Adrenal gland (tissue), 5 donors: Measurements from ENCODE around the gene CSNK2A3.

Experiments used
- CTCF ChIP-seq, 6 experiments: fragments of 450-650 bp in 4 of 6; fragments of 200-600 bp in 2 of 6; sonication (generic) in 1 of 6; IDR thresholded peaks; 1 replicate in 5 of 6; 2 replicates in 1 of 6; pipeline versions ENCODE4 v1.5.1 to v1.8.0; 2016 to 2021; ENCODE audit warnings: antibody characterized with exemption in 6 of 6, mild to moderate bottlenecking in 2 of 6, moderate library complexity in 1 of 6
- POLR2A ChIP-seq, 2 donors: fragments of 450-650 bp; IDR thresholded peaks; one replicate each; pipeline ENCODE4 v1.6.1; 2017; ENCODE audit warnings: antibody characterized with exemption in 2 of 2, mild to moderate bottlenecking in 2 of 2, moderate library complexity in 1 of 2
- donor health status: DM: no; HTN: no; CAD: no.

- TF ChIP-seq POLR2A (IDR thresholded peaks at IDR 0.05) (no peak), CTCF (IDR thresholded peaks at IDR 0.05) (no peak)
Measured at GRCh38 chr11:11334607-11335006, 18.4 kb downstream of the CSNK2A3 start.
